GM12873 (cell line): ENCODE results near the gene WAC.

Source experiments
- CTCF ChIP-seq: IDR thresholded peaks from 2 replicates; pipeline ENCODE4 v1.5.1; 2012; ENCODE audit warnings: low read depth, mild to moderate bottlenecking, moderate library complexity, low read length, control low read depth; ENCODE audit not compliant: insufficient read depth; ENCODE audit errors: missing control alignments

WAC gene

GRCh38 chr10:28554009-28554408, 21.1 kb downstream of the WAC start:
- TF ChIP-seq CTCF = no peak

GRCh38 chr10:28554952-28555351, 22.0 kb downstream of the WAC start:
- no peak for TF ChIP-seq CTCF

GRCh38 chr10:28555358-28555757, 22.4 kb downstream of the WAC start:
- TF ChIP-seq CTCF = no peak

GRCh38 chr10:28556142-28556541, 23.2 kb downstream of the WAC start:
- TF ChIP-seq CTCF = no peak

GRCh38 chr10:28558186-28558585, 25.3 kb downstream of the WAC start:
- TF ChIP-seq CTCF = no peak

GRCh38 chr10:28558923-28559508, 26.1 kb downstream of the WAC start:
- no peak for TF ChIP-seq CTCF

- no peak for TF ChIP-seq CTCF
These were observed 26.7 kb downstream of the WAC start for GRCh38 chr10:28559618-28560017.
